Measurements from ENCODE around the gene KANSL1.

- no peak for TF ChIP-seq POLR2A (IDR thresholded peaks at IDR 0.05)
- TF ChIP-seq CTCF (IDR thresholded peaks at IDR 0.05): no peak
- no peak for TF ChIP-seq EP300 (IDR thresholded peaks at IDR 0.05)
Observed at GRCh38 chr17:45991341-45991740, 201.9 kb downstream of the KANSL1 start.
